ENCODE measurements around the gene ALG8.
"Not testable (repeated sequence)": the region's sequence is repeated elsewhere in the genome, so short reads cannot be mapped to it uniquely, and the experiment has no call there.

Gene ALG8

DNA sequence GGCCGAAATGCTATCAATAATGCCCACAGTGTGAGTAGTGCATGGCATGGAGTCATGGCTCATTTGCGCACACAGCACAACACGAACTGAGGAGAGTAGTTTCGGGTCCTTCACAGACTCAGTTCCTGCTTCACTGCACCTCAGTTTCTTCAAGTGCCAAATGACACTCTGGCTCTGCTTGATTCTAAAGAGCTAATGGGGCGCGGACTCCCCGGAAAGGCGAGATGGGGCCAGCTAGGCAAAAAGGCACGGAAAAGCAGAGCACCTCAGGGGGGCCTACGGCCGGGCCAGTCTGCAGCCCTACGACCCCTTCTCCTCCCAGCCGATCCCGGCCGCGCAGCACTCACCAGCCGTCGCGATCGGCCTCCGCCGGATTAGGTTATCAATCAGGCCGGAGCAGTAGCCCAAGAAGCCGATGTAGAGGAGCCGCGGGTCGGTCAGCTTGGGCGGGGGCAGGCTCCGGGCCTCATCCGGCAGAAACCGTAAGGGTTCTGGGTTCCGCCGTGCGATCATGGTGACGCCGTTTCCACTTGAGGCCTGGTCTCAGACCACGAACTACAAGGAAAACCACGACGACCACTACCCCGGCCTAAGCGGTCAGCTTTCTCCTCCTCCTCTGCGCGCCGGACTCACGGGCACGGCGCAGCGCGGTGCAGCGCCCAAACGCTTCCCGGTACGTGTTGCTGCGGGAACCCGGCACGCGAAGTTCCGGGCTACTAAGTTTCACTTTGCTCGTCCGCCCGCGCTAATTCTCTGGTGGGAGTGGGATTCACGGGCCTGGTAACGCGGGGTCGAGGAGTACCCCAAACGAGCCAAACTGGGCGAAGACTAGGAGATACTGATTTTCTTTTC lies 60.0 kb downstream of the ALG8 start, which contains the start of gene NDUFC2:
TSS of gene NDUFC2 (minus strand) at position 631 of the 852 bp plus-strand sequence. CDS start at position 513, 118 bp downstream.
- peak; percentile 95 for TF ChIP-seq POLR2A (IDR thresholded peaks at IDR 0.05; ENCODE audit: low read depth, low read length)
- DNase-seq (ENCODE audit: insufficient read length, low spot score) (peak; percentile 79), FAIRE-seq (no peak)

GRCh38 chr11:78078218-78079167 lies 60.9 kb downstream of the ALG8 start:
- FAIRE-seq (no peak), DNase-seq (ENCODE audit: insufficient read length, low spot score) (no peak)
- TF ChIP-seq POLR2A (IDR thresholded peaks at IDR 0.05; ENCODE audit: low read depth, low read length), result no peak

DNA sequence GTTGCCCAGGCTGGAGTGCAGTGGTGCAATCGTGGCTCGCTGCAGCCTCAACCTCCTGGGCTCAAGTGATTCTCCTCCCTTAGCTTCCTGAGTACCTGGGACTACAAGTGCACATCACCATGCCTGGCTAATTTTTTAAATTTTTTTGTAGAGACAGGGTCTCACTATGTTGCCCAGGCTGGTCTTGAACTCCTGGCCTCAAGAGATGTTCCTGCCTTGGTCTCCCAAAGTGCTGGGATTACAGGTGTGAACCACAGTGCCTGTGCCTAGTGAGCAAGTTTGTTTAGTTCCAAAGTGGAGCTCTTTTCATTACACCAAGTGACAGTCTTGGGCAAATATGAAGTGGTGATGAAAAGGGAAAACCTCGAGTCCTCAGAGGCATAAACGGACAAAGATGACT lies 61.8 kb downstream of the ALG8 start:
- not testable (repeated sequence) for FAIRE-seq; DNase-seq (ENCODE audit: insufficient read length, low spot score)

DNA sequence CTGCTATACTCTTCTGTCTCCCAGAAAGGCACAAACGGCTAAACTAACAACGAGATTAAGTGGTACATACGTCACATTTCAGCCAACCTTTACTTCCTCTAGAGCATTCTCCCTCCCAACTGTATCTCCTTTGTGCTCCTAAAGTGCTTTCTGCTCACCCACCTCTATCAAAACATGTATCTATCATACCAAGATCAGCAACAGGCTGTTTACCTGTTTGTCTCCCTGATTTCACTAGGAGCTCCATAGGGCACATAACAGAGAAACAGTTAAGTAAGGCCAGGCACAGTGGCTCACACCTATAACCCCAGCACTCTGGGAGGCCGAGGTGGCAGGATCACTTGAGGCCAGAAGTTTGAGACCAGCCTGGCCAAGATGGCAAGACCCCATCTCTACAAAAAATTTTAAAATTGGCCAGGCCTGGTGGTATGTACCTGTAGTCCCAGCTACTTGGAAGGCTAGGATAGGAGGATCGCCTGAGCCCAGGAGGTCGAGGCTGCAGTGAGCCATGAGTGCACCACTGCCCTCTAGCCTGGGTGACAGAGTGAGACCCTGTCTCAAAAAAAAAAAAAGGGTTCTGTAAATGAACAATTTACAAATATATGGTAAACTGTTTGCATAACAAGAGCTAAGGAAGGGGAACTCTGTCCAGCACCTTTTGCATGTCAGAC lies 62.6 kb downstream of the ALG8 start:
- DNase-seq (ENCODE audit: insufficient read length, low spot score) (no peak), FAIRE-seq (no peak)
- TF ChIP-seq POLR2A (IDR thresholded peaks at IDR 0.05; ENCODE audit: low read depth, low read length), result no peak

GRCh38 chr11:78074756-78075155 lies 64.7 kb downstream of the ALG8 start:
- DNase-seq (ENCODE audit: insufficient read length, low spot score) (no peak), FAIRE-seq (no peak)
- no peak for TF ChIP-seq POLR2A (IDR thresholded peaks at IDR 0.05; ENCODE audit: low read depth, low read length)

GRCh38 chr11:78072455-78072854 lies 67.0 kb downstream of the ALG8 start:
- TF ChIP-seq POLR2A (IDR thresholded peaks at IDR 0.05; ENCODE audit: low read depth, low read length), result no peak
- DNase-seq (ENCODE audit: insufficient read length, low spot score) (no peak), FAIRE-seq (no peak)

- no peak for DNase-seq (ENCODE audit: insufficient read length, low spot score)
- no peak for TF ChIP-seq POLR2A (IDR thresholded peaks at IDR 0.05; ENCODE audit: low read depth, low read length)
- no peak for FAIRE-seq
Measured at GRCh38 chr11:78071717-78072116, 67.7 kb downstream of the ALG8 start.

DNA sequence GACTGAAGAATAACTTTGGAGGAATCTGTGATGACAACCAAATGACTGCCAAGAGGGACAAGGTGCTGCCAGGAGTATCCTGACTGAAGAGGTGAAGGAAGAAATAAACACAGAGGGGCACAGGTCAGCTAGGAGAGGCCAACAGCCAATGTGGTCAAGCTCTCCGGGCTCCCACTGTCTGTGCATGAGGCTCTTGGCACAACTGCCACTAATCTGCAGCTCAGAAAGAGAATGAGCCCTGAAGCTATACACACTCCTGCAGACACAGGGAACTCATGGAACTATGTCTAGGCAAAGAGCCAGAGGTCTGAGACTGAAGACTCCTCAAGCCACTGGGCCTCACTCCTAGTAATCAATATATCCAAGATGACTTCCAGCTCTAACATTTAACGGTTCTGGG lies 68.8 kb downstream of the ALG8 start:
- TF ChIP-seq POLR2A (IDR thresholded peaks at IDR 0.05; ENCODE audit: low read depth, low read length), result no peak
- DNase-seq (ENCODE audit: insufficient read length, low spot score), result no peak
- FAIRE-seq, result no peak

DNA sequence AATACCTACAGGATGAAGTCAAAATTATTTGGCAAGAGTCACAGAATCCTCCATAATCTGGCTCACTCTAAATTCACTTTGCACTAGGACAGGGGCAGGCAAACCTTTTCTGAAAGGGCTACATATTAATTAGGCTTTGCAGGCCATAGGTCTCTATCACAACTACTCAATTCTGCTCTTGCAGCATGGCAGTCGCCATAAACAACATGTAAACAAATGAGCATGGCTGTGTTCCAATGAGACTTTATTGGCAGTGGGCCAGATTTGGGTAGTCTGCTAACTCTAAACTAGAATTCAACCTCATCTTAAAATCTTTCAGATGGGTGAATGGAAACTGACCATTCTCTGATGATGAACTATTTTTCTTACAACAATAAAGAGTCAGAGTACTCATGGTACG lies 70.0 kb downstream of the ALG8 start:
- TF ChIP-seq POLR2A (IDR thresholded peaks at IDR 0.05; ENCODE audit: low read depth, low read length), result no peak
- DNase-seq (ENCODE audit: insufficient read length, low spot score) (no peak), FAIRE-seq (no peak)

DNA sequence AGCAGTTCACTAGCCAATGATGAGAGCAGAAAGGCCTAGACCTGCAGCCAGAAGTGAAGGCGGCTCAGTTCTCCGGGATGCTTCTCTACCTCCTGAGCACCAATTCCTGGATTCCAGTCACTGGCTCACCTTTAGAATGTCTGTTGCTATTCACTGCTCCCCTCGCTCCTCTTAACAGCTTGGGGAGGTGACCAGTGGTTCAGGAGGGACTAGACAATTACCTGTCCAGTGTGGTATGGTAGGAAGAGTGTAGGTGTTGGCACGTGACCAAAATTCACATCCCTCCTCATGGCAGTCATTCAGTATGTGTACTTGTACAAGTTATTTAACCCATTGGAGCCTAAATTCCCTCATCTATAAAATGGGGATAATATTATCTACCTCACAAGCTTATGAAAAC lies 71.7 kb downstream of the ALG8 start:
- DNase-seq (ENCODE audit: insufficient read length, low spot score), result no peak
- FAIRE-seq, result no peak
- TF ChIP-seq POLR2A (IDR thresholded peaks at IDR 0.05; ENCODE audit: low read depth, low read length), result no peak

- TF ChIP-seq POLR2A (IDR thresholded peaks at IDR 0.05; ENCODE audit: low read depth, low read length), result no peak
- FAIRE-seq (no peak), DNase-seq (ENCODE audit: insufficient read length, low spot score) (no peak)
Measured at GRCh38 chr11:78066471-78066870, 73.0 kb downstream of the ALG8 start.

DNA sequence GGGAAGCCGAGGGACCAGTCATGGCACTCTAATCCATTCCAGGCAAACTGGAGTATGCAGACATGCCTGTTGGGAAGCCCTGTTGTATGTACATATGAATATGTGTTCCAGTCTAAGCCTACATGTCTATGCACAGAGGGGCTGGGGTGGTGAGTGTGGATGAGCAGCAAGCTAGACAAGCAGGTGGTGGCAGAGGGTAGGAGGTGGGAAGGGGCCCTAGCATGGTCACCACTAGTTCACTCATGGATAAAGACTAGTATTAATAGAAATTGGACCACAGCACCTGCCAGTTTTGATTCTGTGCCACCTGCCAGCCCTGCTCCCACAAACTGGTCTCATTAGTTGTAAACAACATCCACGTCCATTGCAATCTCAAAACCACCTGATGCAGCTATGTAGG lies 74.2 kb downstream of the ALG8 start:
- FAIRE-seq, result no peak
- TF ChIP-seq POLR2A (IDR thresholded peaks at IDR 0.05; ENCODE audit: low read depth, low read length), result no peak
- no peak for DNase-seq (ENCODE audit: insufficient read length, low spot score)

GRCh38 chr11:78063440-78064181 lies 75.8 kb downstream of the ALG8 start, which contains the start of gene THRSP:
Gene THRSP, plus strand, starts transcription at chr11:78063861. Its CDS starts 21 bp downstream, at chr11:78063882.
- no peak for FAIRE-seq
- no peak for DNase-seq (ENCODE audit: insufficient read length, low spot score)
- TF ChIP-seq POLR2A (IDR thresholded peaks at IDR 0.05; ENCODE audit: low read depth, low read length), result no peak
